Adipocyte (in vitro differentiated cells): ENCODE results near the gene EGF.

Experiments used
- DNase-seq: peaks from one replicate; pipeline ENCODE4 v3.0.0-alpha.2; 2015; ENCODE audit warnings: low read depth
- H3K27me3 ChIP-seq: replicated peaks from 2 replicates; pipeline ENCODE4 v1.7.0; 2013; ENCODE audit warnings: mild to moderate bottlenecking, low read length, moderate library complexity; ENCODE audit not compliant: control insufficient read depth, insufficient read depth
- H3K36me3 ChIP-seq: 2 replicates; pipeline ENCODE4 v1.7.0; 2013; ENCODE audit warnings: low read length, mild to moderate bottlenecking, moderate library complexity; ENCODE audit not compliant: control insufficient read depth, insufficient read depth, severe bottlenecking
- H3K4me1 ChIP-seq: 2 replicates; pipeline ENCODE4 v1.7.0; 2013; ENCODE audit warnings: mild to moderate bottlenecking, low read length, moderate library complexity; ENCODE audit not compliant: control insufficient read depth, insufficient read depth
- H3K4me3 ChIP-seq: 2 replicates; pipeline ENCODE4 v1.7.0; 2013; ENCODE audit warnings: mild to moderate bottlenecking, low read length, moderate library complexity
- H3K9ac ChIP-seq: 2 replicates; pipeline ENCODE4 v1.7.0; 2013; ENCODE audit warnings: mild to moderate bottlenecking, low read length, moderate library complexity
- H3K9me3 ChIP-seq: 2 replicates; pipeline ENCODE4 v1.7.0; 2013; ENCODE audit warnings: mild to moderate bottlenecking, low read length, moderate library complexity; ENCODE audit not compliant: control insufficient read depth

The EGF gene

DNA sequence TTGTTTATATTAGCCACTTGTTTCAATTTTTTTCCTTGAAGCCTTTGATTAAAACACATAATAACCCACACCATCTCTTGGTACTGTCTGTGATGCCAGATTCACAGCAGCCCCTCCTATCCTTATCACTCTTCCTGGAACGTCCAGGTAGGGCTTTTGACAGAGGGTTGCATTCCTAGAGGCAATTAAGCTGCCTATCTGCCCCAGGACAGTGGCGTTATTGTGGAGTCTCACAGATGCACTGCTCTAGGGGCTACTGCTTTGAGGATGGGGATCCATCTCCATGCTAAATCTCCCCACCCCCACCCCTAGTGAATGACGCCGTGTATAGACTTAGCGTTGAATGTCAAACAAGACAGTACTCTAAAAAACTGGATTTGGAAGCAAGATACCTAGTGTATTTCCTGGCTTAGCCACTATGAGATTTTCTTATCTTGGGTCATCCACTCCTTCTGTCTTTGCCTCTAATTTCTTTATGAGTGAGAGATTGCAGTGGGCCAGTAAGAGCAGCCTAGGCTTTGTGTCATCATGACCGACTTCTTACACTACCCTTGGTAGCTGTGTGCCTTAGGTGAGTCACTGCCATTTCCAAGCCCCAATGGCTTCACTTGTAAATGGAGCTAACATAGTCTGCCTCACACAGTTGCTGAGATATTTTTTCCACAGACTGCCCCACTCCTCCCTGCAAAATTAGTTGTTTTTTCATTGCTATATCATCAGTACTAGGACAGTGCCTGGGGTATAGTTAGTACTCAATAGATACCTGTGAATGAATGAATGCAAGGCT is 90.9 kb downstream of the EGF start:
- no peak overlapping the region for H3K4me3 ChIP-seq
- H3K9me3 ChIP-seq, result no peaks in the 10 kb centered on the region
- H3K36me3 ChIP-seq, result no peaks in the 10 kb centered on the region
- DNase-seq, result no peak
- no peaks in the 10 kb centered on the region for H3K27me3 ChIP-seq
- no peaks in the 10 kb centered on the region for H3K4me1 ChIP-seq
- H3K9ac ChIP-seq, result no peak overlapping the region

DNA sequence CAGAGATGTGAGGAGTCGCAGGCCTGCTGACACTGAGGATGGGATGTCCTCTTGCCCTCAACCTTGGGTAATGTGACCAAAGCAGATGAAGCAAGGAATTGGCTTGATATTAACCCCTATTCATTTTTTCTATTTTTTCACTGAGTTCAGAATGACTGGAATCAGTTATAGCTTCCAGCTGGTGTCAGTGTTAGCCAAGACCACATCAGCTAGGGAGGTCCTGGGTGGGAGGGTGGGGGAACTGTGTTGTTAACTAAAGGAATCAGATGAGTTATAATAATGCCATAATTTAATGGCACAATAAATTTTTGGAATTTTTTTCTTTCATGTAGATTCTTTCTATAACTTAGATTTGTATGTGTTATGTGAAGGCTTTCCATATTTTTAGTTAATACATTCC is 91.9 kb downstream of the EGF start:
- no peak overlapping the region for H3K9ac ChIP-seq
- no peaks in the 10 kb centered on the region for H3K4me1 ChIP-seq
- H3K4me3 ChIP-seq, result no peak overlapping the region
- no peaks in the 10 kb centered on the region for H3K9me3 ChIP-seq
- H3K27me3 ChIP-seq, result no peaks in the 10 kb centered on the region
- DNase-seq, result no peak
- H3K36me3 ChIP-seq, result no peaks in the 10 kb centered on the region

DNA sequence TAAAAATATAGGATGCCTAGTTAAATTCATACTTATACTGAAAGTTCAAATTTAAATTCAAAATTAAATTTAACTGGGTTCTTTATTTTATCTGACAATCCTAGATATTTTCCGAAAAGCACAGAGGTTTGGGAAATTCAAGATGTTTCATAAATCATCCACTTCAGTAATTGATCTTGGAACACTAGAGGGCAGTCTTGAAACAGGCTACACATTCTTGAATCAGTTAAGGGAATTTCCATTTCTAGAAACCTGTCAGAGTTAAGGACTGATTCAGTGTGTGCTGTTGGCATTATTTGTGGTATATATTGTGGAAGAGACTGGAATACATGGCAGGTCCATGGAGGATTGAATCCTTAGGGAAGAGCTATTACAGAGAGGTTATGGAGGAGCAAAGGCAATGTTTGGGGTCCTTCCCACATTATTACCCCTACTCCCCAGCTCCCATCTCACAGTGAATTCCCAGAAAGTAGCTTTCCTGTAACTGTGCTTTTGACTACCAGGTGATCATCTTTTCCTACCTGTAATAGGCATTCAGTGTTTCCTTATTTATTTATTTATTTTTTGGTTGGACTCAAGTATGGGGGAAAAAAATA is 92.9 kb downstream of the EGF start:
- no peaks in the 10 kb centered on the region for H3K36me3 ChIP-seq
- H3K9me3 ChIP-seq, result no peaks in the 10 kb centered on the region
- no peak overlapping the region for H3K9ac ChIP-seq
- peak; percentile 92 for DNase-seq
- H3K4me1 ChIP-seq, result no peaks in the 10 kb centered on the region
- no peak overlapping the region for H3K4me3 ChIP-seq
- no peaks in the 10 kb centered on the region for H3K27me3 ChIP-seq

DNA sequence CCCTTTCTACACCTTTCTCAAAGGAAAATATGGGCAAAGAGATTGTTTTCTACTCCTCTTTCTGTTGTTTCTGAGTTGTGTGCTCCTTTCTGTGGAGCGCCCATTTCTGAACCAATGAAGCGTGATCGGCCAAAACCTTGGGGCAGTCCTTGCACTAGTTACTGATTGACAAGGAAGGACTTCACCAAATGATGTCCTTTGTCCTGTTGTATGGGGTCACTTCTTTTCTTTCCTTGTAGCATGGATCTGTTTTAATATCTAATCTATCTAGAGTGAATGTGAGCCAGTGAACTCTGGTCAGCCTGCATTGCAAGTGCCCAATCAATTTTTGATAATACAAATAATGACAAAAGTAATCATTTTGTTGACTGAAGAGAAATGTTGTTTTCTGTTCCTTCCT is 94.5 kb downstream of the EGF start:
- no peak overlapping the region for H3K4me3 ChIP-seq
- no peaks in the 10 kb centered on the region for H3K4me1 ChIP-seq
- H3K9ac ChIP-seq, result no peak overlapping the region
- H3K36me3 ChIP-seq, result no peaks in the 10 kb centered on the region
- H3K9me3 ChIP-seq, result no peaks in the 10 kb centered on the region
- H3K27me3 ChIP-seq, result no peaks in the 10 kb centered on the region
- no peak for DNase-seq

DNA sequence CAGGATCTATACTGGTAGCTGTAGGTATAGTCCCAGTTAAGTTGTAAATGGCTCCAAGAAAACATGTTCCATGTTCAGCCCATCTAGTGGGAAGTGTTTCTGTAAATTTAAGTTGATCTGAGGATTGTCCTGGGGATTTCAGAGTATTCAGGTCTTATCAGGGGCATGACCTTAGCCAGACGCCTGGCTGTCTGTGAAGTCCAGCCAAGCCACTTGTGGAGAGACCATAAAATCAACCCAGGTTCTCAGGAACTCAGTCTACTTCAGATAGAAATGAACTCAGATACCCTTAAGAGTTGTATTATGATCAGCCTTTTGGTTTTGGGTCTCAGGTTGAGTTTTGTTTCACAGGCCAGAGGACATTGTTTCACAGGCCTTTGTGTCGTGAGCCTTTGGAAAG is 95.9 kb downstream of the EGF start:
- no peaks in the 10 kb centered on the region for H3K27me3 ChIP-seq
- H3K4me1 ChIP-seq, result no peaks in the 10 kb centered on the region
- no peaks in the 10 kb centered on the region for H3K9me3 ChIP-seq
- no peak overlapping the region for H3K9ac ChIP-seq
- H3K36me3 ChIP-seq, result no peaks in the 10 kb centered on the region
- DNase-seq, result no peak
- H3K4me3 ChIP-seq, result no peak overlapping the region

DNA sequence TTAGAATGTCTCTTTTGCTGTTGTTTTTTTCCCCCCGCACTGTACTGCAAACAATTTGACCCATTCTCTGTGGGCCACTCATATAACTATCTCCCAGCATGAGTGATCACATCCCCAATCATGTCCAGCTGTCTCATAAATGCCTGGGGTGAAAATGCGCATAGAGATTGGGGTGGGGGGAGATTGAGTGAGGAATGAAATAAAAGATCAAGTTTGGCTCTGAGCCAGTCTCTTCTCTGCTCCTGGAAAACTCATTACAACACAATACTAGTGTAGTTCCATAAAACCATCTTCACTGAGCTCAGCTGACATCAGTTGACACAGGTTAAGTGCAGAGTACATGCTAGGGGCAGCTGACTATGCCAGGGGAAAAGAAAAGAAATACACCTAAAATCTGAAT is 96.9 kb downstream of the EGF start:
- Histone ChIP-seq H3K27me3 (no peaks in the 10 kb centered on the region), H3K4me3 (no peak overlapping the region), H3K36me3 (no peaks in the 10 kb centered on the region), H3K9me3 (no peaks in the 10 kb centered on the region), H3K4me1 (no peaks in the 10 kb centered on the region), H3K9ac (no peak overlapping the region)
- DNase-seq, result no peak

DNA sequence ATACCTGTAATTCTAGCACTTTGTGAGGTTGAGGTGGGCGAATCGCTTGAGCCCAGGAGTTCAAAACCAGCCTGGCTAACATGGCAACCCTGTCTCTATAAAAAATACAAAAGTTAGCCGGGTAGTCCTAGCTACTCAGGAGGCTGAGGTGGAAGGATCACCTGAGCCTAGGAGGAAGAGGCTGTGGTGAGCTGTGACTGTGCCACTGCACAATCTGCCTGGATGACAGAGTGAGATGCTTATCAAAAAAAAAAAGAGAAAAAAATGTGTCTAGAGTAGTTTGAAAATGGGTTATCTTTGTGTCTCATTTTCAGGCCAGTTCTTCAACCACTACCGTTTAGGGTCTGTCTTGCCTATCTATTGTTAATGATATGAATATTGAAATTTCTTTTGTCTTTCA is 98.1 kb downstream of the EGF start:
- no peaks in the 10 kb centered on the region for H3K4me1 ChIP-seq
- no peak for DNase-seq
- H3K9me3 ChIP-seq, result no peaks in the 10 kb centered on the region
- no peak overlapping the region for H3K4me3 ChIP-seq
- H3K9ac ChIP-seq, result no peak overlapping the region
- H3K36me3 ChIP-seq, result no peaks in the 10 kb centered on the region
- no peaks in the 10 kb centered on the region for H3K27me3 ChIP-seq

DNA sequence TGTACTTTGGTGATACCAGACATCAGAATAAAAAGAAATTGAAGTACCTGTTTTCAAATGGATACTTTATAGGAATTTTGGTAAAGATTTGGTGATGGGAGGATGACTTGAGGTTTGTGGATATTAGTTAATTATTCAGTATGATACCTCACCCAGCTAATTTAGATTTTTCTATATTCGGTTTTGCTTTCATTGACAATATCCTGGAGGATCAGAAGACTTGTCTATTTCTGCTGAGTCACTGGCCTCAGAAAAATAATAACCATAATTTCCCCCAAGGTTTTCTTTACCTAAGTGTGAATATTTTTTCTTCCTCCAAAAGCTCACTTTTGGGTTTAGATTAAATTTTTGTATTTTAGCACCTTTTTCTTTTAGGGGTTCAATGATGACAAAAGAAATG is 100.2 kb downstream of the EGF start:
- no peak overlapping the region for H3K9ac ChIP-seq
- H3K9me3 ChIP-seq, result no peaks in the 10 kb centered on the region
- no peaks in the 10 kb centered on the region for H3K4me1 ChIP-seq
- DNase-seq, result no peak
- no peaks in the 10 kb centered on the region for H3K27me3 ChIP-seq
- H3K4me3 ChIP-seq, result no peak overlapping the region
- H3K36me3 ChIP-seq, result no peaks in the 10 kb centered on the region

DNA sequence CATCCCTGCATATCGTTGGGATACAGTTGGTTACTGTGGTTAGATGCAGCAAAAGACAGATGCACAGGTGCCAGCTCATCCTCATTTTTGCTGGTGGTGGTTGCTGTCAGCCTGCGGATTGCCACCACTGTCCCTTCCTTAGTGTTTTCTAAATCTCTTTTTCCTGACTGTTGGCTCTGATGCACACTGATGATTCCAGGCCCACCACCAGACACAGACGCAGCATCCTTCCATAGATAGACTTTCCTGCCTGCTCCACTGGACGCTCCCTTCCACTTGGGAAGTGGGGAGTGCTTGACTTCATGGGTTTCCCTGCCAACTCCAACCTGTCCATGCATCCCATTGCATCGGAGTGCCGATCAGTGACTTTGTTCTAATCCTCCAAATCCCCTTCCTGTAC is 101.5 kb downstream of the EGF start:
- Histone ChIP-seq H3K4me1 (no peaks in the 10 kb centered on the region), H3K36me3 (no peaks in the 10 kb centered on the region), H3K4me3 (no peak overlapping the region), H3K27me3 (no peaks in the 10 kb centered on the region), H3K9me3 (no peaks in the 10 kb centered on the region), H3K9ac (no peak overlapping the region)
- no peak for DNase-seq

DNA sequence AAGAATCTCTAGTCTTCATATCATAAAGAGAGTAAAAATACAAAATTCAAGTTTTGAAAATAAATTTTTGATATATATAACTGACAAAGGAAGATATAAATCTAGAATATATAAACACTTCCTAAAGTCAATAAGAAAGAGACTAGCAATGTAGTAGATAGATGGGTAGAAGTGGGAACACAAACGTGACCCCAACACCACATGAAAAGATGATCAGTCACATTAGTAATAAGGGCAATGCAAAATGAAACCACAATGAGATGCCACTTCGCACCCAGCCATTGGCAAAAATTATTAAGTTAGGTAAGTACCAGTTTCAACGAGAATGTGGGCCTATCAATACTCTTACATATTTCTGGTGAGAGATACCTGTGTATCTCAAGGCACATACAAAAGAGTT is 106.5 kb downstream of the EGF start:
- Histone ChIP-seq H3K9me3 (no peaks in the 10 kb centered on the region), H3K4me3 (no peak overlapping the region), H3K9ac (no peak overlapping the region), H3K27me3 (no peaks in the 10 kb centered on the region), H3K4me1 (peaks cover 10% of the 10 kb centered on the region), H3K36me3 (no peaks in the 10 kb centered on the region)
- no peak for DNase-seq

DNA sequence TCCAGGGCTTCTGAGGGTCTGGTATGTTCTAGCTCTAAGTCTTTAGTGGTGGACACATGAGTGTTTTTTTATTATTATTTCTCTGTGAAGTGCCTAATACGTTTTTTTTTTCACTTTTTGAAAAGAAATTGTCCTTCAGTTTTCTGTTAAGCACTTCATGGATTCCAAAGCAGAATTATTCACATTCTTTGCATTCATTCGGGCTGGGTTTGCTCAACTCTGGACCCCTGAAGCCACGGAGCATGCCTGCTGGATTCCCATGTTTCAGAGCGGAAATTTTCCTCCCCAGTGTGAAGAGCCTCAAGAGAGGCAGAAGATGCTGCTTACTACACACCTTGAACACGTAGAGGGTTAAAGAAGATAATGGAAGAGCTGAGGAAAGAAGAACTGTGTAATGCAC is 107.5 kb downstream of the EGF start:
- DNase-seq, result peak; percentile 32
- no peak overlapping the region for H3K9ac ChIP-seq

More for the DNA sequence above, 107.5 kb downstream of the EGF start:
- H3K27me3 ChIP-seq, result no peaks in the 10 kb centered on the region
- H3K9me3 ChIP-seq, result no peaks in the 10 kb centered on the region
- no peaks in the 10 kb centered on the region for H3K36me3 ChIP-seq
- peaks cover 10% of the 10 kb centered on the region for H3K4me1 ChIP-seq
- no peak overlapping the region for H3K4me3 ChIP-seq
